Measurements from ENCODE around the gene ASIC2.

The ASIC2 gene

GRCh38 chr17:33072421-33073161, 220.5 kb downstream of the ASIC2 start:
- no peak for ATAC-seq
- TF ChIP-seq ISL1 (CRISPR knock-in tag; IDR thresholded peaks at IDR 0.05) (no peak), ARNTL (CRISPR knock-in tag; IDR thresholded peaks at IDR 0.05; ENCODE audit: borderline replicate concordance, low read depth) (no peak), ZNF70 (CRISPR knock-in tag; IDR thresholded peaks at IDR 0.05) (no peak), ZC3H10 (CRISPR knock-in tag; IDR thresholded peaks at IDR 0.05) (no peak), ESRRG (CRISPR knock-in tag; IDR thresholded peaks at IDR 0.05) (no peak), CSDC2 (CRISPR knock-in tag; IDR thresholded peaks at IDR 0.05) (no peak), SNAI2 (CRISPR knock-in tag; IDR thresholded peaks at IDR 0.05) (no peak)

GRCh38 chr17:33071656-33072055, 221.4 kb downstream of the ASIC2 start:
- TF ChIP-seq TSHZ2 (CRISPR knock-in tag; IDR thresholded peaks at IDR 0.05) (no peak), OSR1 (CRISPR knock-in tag; IDR thresholded peaks at IDR 0.05) (no peak), CREB5 (CRISPR knock-in tag; IDR thresholded peaks at IDR 0.05; ENCODE audit: low read depth) (no peak), TCF4 (CRISPR knock-in tag; IDR thresholded peaks at IDR 0.05; ENCODE audit: borderline replicate concordance) (no peak), PATZ1 (CRISPR knock-in tag; IDR thresholded peaks at IDR 0.05; ENCODE audit: borderline replicate concordance) (no peak), GLIS3 (CRISPR knock-in tag; IDR thresholded peaks at IDR 0.05) (no peak), ZNF565 (CRISPR knock-in tag; conservative IDR thresholded peaks at IDR 0.05; ENCODE audit: low read depth) (no peak), SNAI2 (CRISPR knock-in tag; IDR thresholded peaks at IDR 0.05) (no peak), CSDC2 (CRISPR knock-in tag; IDR thresholded peaks at IDR 0.05) (no peak), ARNTL (CRISPR knock-in tag; IDR thresholded peaks at IDR 0.05; ENCODE audit: borderline replicate concordance, low read depth) (no peak), POU6F1 (CRISPR knock-in tag; IDR thresholded peaks at IDR 0.05; ENCODE audit: borderline replicate concordance, low read depth) (no peak), TOX (CRISPR knock-in tag; IDR thresholded peaks at IDR 0.05; ENCODE audit: borderline replicate concordance) (no peak), PPARA (CRISPR knock-in tag; IDR thresholded peaks at IDR 0.05; ENCODE audit: borderline replicate concordance) (no peak)

GRCh38 chr17:33057564-33057963, 235.5 kb downstream of the ASIC2 start:
- TF ChIP-seq ARNTL (CRISPR knock-in tag; IDR thresholded peaks at IDR 0.05; ENCODE audit: borderline replicate concordance, low read depth): no peak
- no peak for TF ChIP-seq CREB5 (CRISPR knock-in tag; IDR thresholded peaks at IDR 0.05; ENCODE audit: low read depth)
- TF ChIP-seq OSR1 (CRISPR knock-in tag; IDR thresholded peaks at IDR 0.05): no peak
- no peak for TF ChIP-seq PATZ1 (CRISPR knock-in tag; IDR thresholded peaks at IDR 0.05; ENCODE audit: borderline replicate concordance)
- TF ChIP-seq TCF4 (CRISPR knock-in tag; IDR thresholded peaks at IDR 0.05; ENCODE audit: borderline replicate concordance): no peak
- no peak for TF ChIP-seq ZFP3 (CRISPR knock-in tag; IDR thresholded peaks at IDR 0.05)
- TF ChIP-seq CSDC2 (CRISPR knock-in tag; IDR thresholded peaks at IDR 0.05): no peak
- TF ChIP-seq POU6F1 (CRISPR knock-in tag; IDR thresholded peaks at IDR 0.05; ENCODE audit: borderline replicate concordance, low read depth): no peak
- no peak for TF ChIP-seq ZNF70 (CRISPR knock-in tag; IDR thresholded peaks at IDR 0.05)
- no peak for TF ChIP-seq PPARA (CRISPR knock-in tag; IDR thresholded peaks at IDR 0.05; ENCODE audit: borderline replicate concordance)
- no peak for TF ChIP-seq TOX (CRISPR knock-in tag; IDR thresholded peaks at IDR 0.05; ENCODE audit: borderline replicate concordance)
- TF ChIP-seq GLIS3 (CRISPR knock-in tag; IDR thresholded peaks at IDR 0.05): no peak
- no peak for TF ChIP-seq SNAI2 (CRISPR knock-in tag; IDR thresholded peaks at IDR 0.05)
- ATAC-seq: no peak

More at GRCh38 chr17:33071656-33072055, 221.4 kb downstream of the ASIC2 start:
- ATAC-seq: no peak

Data from SK-N-SH treated with all-trans-retinoic acid at 6 μM for 48 hours (cell line).